Naive thymus-derived CD4-positive, alpha-beta T cell (primary cell): ENCODE results near the gene CSNK1A1. TPM values are rescaled to one million over a fixed set of nuclear protein-coding genes. Genes with fewer than 3 reads are reported as not detected.

Experiments used
- ATAC-seq: fragments of 150-1000 bp; cut with Tn5 transposase; 2 replicates; pipeline ENCODE4 v1.10.0; 2021; ENCODE audit warnings: mild to moderate bottlenecking, moderate library complexity
- CTCF ChIA-PET: fragments of 350-600 bp; sonication (Branson Sonifier 250); formaldehyde crosslinking; loops from one replicate; lab custom pipeline; 2021; ENCODE audit warnings: antibody characterized with exemption; lab: Charles Lee
- POLR2A ChIA-PET: fragments of 350-600 bp; sonication (Branson Sonifier 250); formaldehyde crosslinking; loops from one replicate; lab custom pipeline; 2021; ENCODE audit warnings: antibody characterized with exemption, inconsistent platforms; lab: Charles Lee
- DNase-seq, 9 donors: peaks; one replicate each; pipeline versions ENCODE4 v3.0.0 to v3.0.0-alpha.2; 2020 to 2022; ENCODE audit warnings: mixed read lengths in 1 of 9
- H3K27ac ChIP-seq: one replicate; pipeline ENCODE4 v1.7.0; 2013; ENCODE audit warnings: mild to moderate bottlenecking, low read depth, low read length, moderate library complexity
- H3K27me3 ChIP-seq, 2 donors: one replicate each; pipeline ENCODE4 v1.7.0; 2013; ENCODE audit warnings: low read length in 2 of 2, mild to moderate bottlenecking in 2 of 2, moderate library complexity in 2 of 2; ENCODE audit not compliant: control insufficient read depth in 2 of 2, insufficient read depth in 2 of 2
- H3K36me3 ChIP-seq, 3 experiments: 1 replicate in 2 of 3; 2 replicates in 1 of 3; pipeline ENCODE4 v1.7.0; 2013; ENCODE audit warnings: low read length in 3 of 3, mild to moderate bottlenecking in 3 of 3, moderate library complexity in 1 of 3; ENCODE audit not compliant: insufficient read depth in 3 of 3, control insufficient read depth in 2 of 3
- H3K4me1 ChIP-seq, 2 donors: one replicate each; pipeline ENCODE4 v1.7.0; 2013; ENCODE audit warnings: low read length in 2 of 2, mild to moderate bottlenecking in 2 of 2, moderate library complexity in 1 of 2; ENCODE audit not compliant: control insufficient read depth in 2 of 2, insufficient read depth in 2 of 2
- H3K4me3 ChIP-seq: 2 replicates; pipeline ENCODE4 v1.7.0; 2013; ENCODE audit warnings: mild to moderate bottlenecking, low read length
- H3K9me3 ChIP-seq, 3 experiments: 1 replicate in 2 of 3; 2 replicates in 1 of 3; pipeline ENCODE4 v1.7.0; 2013; ENCODE audit warnings: low read length in 3 of 3; ENCODE audit not compliant: control insufficient read depth in 2 of 3
- H3K27ac Mint-ChIP-seq, 9 donors: one replicate each; pipeline ENCODE4 v1.8.0; 2020 to 2022; ENCODE audit warnings: mixed read lengths in 9 of 9, mild to moderate bottlenecking in 8 of 9, moderate library complexity in 5 of 9, inconsistent platforms in 2 of 9
- H3K27me3 Mint-ChIP-seq, 5 donors: one replicate each; pipeline ENCODE4 v1.8.0; 2021 to 2022; ENCODE audit warnings: mixed read lengths in 5 of 5, mild to moderate bottlenecking in 1 of 5
- H3K36me3 Mint-ChIP-seq, 5 donors: one replicate each; pipeline ENCODE4 v1.8.0; 2020 to 2022; ENCODE audit warnings: mixed read lengths in 5 of 5, mild to moderate bottlenecking in 3 of 5, inconsistent platforms in 1 of 5
- H3K4me1 Mint-ChIP-seq, 7 donors: one replicate each; pipeline ENCODE4 v1.8.0; 2020 to 2022; ENCODE audit warnings: mixed read lengths in 7 of 7, mild to moderate bottlenecking in 3 of 7, inconsistent platforms in 1 of 7
- H3K4me3 Mint-ChIP-seq, 10 donors: one replicate each; pipeline ENCODE4 v1.8.0; 2020 to 2022; ENCODE audit warnings: mild to moderate bottlenecking in 10 of 10, mixed read lengths in 10 of 10, moderate library complexity in 6 of 10, inconsistent platforms in 2 of 10
- H3K9me3 Mint-ChIP-seq, 11 donors: one replicate each; pipeline ENCODE4 v1.8.0; 2020 to 2022; ENCODE audit warnings: mixed read lengths in 11 of 11, mild to moderate bottlenecking in 4 of 11, inconsistent platforms in 1 of 11, moderate library complexity in 1 of 11
- intact Hi-C, 2 donors: fragments of 100-400 bp; cut with micrococcal nuclease; formaldehyde crosslinking; loops; one replicate each; pipeline ENCODE4 v1.15.1; 2023
- polyA plus RNA-seq, 2 donors: library from polyadenylated mRNA; unstranded; fragments of 300-500 nt; fragmentation: Illumina TruSeq; gene quantifications; one replicate each; pipeline ENCODE4 v1.2.3, GENCODE V29; 2021
- total RNA-seq, 6 experiments: library from RNA in 5 of 6; stranded (reverse) in 5 of 6; gene quantifications; 1 replicate in 5 of 6; 2 replicates in 1 of 6; pipeline ENCODE4 v1.2.3 and lab custom pipeline; 2021 to 2026

CSNK1A1 gene
- total and polyA plus RNA-seq, 7 experiments from 2014 or later, result 146 to 217 (median 178) TPM

DNA sequence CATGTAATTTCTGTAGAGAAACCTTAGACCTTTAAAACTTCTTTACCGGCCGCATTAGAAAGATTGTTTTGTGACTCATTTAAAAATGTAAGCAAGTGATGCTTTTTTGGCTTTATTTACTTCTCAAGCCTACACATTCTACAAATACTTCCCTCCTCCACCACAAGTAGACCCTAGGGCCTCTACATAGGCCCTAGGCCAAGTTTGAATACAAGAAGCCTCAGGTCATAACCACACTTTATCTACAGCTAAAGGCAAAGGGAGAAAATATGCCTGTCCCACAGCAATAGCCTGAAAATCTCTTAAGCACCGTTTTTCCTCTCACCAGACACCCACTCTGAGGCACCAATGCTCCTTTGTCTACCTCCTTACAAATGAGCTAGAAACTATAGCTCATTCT lies 53.9 kb downstream of the CSNK1A1 start:
- CTCF ChIA-PET, result interaction anchor here (0.7 kb wide), 1 partner anchor 462 kb away, joined by 3 read pairs; no protein-coding TSS in a partner anchor
- DNase-seq, result no peak
- intact Hi-C loops, result loop anchor here (10.0 kb wide), 1 partner anchor 47 kb away; no protein-coding TSS in a partner anchor
- POLR2A ChIA-PET, result interaction anchor here (0.5 to 0.6 kb wide), 2 partner anchors 27 to 47 kb away, joined by 3 to 5 read pairs; no protein-coding TSS in a partner anchor
- Histone ChIP-seq H3K4me3 (no peak overlapping the region), H3K4me1 (no peaks in the 10 kb centered on the region), H3K36me3 (peaks cover 0 to 40% (median 14%) of the 10 kb centered on the region in 3 experiments), H3K9me3 (no peaks in the 10 kb centered on the region), H3K27ac (no peak overlapping the region), H3K27me3 (no peaks in the 10 kb centered on the region)
- peak overlapping the region in 7 of 9 donors; percentile 10 to 74 (median 32) for H3K27ac Mint-ChIP-seq
- H3K36me3 Mint-ChIP-seq, result peaks cover 14 to 33% (median 20%) of the 10 kb centered on the region in 5 donors
- no peak overlapping the region for H3K4me3 Mint-ChIP-seq
- no peaks in the 10 kb centered on the region for H3K27me3 Mint-ChIP-seq
- no peaks in the 10 kb centered on the region for H3K9me3 Mint-ChIP-seq
- H3K4me1 Mint-ChIP-seq, result peaks cover 0 to 3% (median 0%) of the 10 kb centered on the region in 7 donors
- ATAC-seq, result no peak

DNA sequence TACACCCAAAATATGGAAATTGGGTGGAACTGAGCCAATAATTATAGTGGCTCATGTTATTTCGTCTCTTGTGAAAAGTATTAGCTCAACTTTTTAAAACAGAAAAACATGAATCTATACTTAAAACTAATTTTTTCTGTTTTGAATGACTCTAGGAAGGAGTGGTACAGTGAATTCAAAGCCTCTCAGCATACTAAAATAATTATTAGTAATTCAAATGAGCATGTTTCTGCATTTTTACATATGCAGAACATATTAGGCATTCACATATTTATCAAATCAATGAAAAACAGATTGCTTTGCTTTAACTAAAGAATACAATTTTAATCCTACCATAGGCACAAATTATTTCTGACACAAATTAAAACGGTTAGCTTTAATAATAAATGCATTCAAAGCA lies 54.3 kb downstream of the CSNK1A1 start:
- Mint-ChIP-seq H3K36me3 (peaks cover 14 to 33% (median 20%) of the 10 kb centered on the region in 5 donors), H3K27me3 (no peaks in the 10 kb centered on the region), H3K9me3 (no peaks in the 10 kb centered on the region), H3K4me1 (peaks cover 0 to 3% (median 0%) of the 10 kb centered on the region in 7 donors), H3K27ac (peak overlapping the region in 2 of 9 donors; percentile 10 to 63), H3K4me3 (no peak overlapping the region)
- intact Hi-C loops, result loop anchor here (10.0 kb wide), 1 partner anchor 48 kb away; no protein-coding TSS in a partner anchor
- Histone ChIP-seq H3K4me3 (no peak overlapping the region), H3K36me3 (peaks cover 0 to 40% (median 14%) of the 10 kb centered on the region in 3 experiments), H3K27me3 (no peaks in the 10 kb centered on the region), H3K27ac (no peak overlapping the region), H3K4me1 (no peaks in the 10 kb centered on the region), H3K9me3 (no peaks in the 10 kb centered on the region)
- POLR2A ChIA-PET, result interaction anchor here (0.5 to 0.6 kb wide), 2 partner anchors 28 to 48 kb away, joined by 3 to 5 read pairs; no protein-coding TSS in a partner anchor
- CTCF ChIA-PET, result interaction anchor here (0.7 kb wide), 1 partner anchor 462 kb away, joined by 3 read pairs; no protein-coding TSS in a partner anchor
- ATAC-seq, result no peak
- DNase-seq, result no peak

DNA sequence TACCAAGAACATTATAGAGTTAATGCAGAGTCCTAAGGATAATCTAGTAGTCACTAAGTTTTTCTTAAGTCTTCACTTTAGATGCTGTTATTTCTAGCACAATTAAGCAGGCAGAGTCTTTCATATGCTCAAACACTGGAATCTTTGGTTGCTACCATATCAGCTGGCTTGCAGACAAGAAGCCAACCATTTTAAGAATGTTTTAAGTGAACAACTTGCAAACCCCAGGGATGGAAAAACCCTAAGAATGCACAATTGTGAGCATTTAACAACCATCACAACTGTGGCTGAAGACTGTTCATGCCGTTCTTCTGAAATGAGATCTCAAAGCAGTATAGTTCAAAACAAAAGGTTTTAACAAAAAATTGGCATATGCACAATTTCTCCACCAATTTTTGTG lies 55.1 kb downstream of the CSNK1A1 start:
- intact Hi-C loops, result loop anchor here (10.0 kb wide), 1 partner anchor 49 kb away; no protein-coding TSS in a partner anchor
- no peaks in the 10 kb centered on the region for H3K9me3 Mint-ChIP-seq
- no peaks in the 10 kb centered on the region for H3K27me3 ChIP-seq
- H3K4me3 ChIP-seq, result no peak overlapping the region
- H3K9me3 ChIP-seq, result no peaks in the 10 kb centered on the region
- peaks cover 0 to 3% (median 0%) of the 10 kb centered on the region in 7 donors for H3K4me1 Mint-ChIP-seq
- ChIA-PET CTCF (no interaction called here), POLR2A (no interaction called here)
- H3K36me3 Mint-ChIP-seq, result peaks cover 12 to 30% (median 17%) of the 10 kb centered on the region in 5 donors
- no peaks in the 10 kb centered on the region for H3K4me1 ChIP-seq
- H3K4me3 Mint-ChIP-seq, result no peak overlapping the region
- no peak for DNase-seq
- no peak overlapping the region for H3K27ac ChIP-seq
- no peak for ATAC-seq
- H3K27me3 Mint-ChIP-seq, result no peaks in the 10 kb centered on the region
- peak overlapping the region in 3 of 9 donors; percentile 15 to 69 (median 25) for H3K27ac Mint-ChIP-seq
- peaks cover 0 to 37% (median 14%) of the 10 kb centered on the region in 3 experiments for H3K36me3 ChIP-seq

DNA sequence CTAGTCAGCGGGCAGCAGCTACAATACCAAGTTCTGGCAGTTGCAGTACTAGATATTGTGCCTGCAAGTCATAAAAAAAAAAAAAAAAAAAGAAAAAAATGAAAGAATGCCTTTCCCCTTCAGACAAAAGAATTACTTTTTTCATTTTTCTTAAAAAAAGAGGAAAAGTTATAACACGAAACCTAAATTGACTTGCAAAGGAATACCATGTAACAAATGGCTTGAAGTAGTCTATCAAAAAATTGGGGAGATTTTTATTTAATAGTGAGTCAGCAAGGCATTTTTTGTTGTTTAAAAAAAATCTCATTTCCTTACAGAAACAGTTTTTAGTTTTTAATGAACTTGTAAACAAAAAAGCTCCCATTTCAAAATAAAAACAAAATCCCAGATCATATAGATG lies 55.6 kb downstream of the CSNK1A1 start:
- H3K36me3 Mint-ChIP-seq, result peaks cover 7 to 26% (median 18%) of the 10 kb centered on the region in 5 donors
- Histone ChIP-seq H3K4me3 (no peak overlapping the region), H3K4me1 (no peaks in the 10 kb centered on the region), H3K9me3 (no peaks in the 10 kb centered on the region), H3K27me3 (no peaks in the 10 kb centered on the region), H3K27ac (no peak overlapping the region), H3K36me3 (peaks cover 0 to 32% (median 14%) of the 10 kb centered on the region in 3 experiments)
- CTCF ChIA-PET, result no interaction called here
- H3K27ac Mint-ChIP-seq, result peak overlapping the region in 3 of 9 donors; percentile 15 to 69 (median 25)
- POLR2A ChIA-PET, result no interaction called here
- DNase-seq, result no peak
- H3K4me3 Mint-ChIP-seq, result no peak overlapping the region
- no peaks in the 10 kb centered on the region for H3K27me3 Mint-ChIP-seq
- no peaks in the 10 kb centered on the region for H3K9me3 Mint-ChIP-seq
- ATAC-seq, result no peak
- peaks cover 0 to 3% (median 0%) of the 10 kb centered on the region in 7 donors for H3K4me1 Mint-ChIP-seq
- intact Hi-C loops, result loop anchor here (10.0 kb wide), 1 partner anchor 49 kb away; no protein-coding TSS in a partner anchor

DNA sequence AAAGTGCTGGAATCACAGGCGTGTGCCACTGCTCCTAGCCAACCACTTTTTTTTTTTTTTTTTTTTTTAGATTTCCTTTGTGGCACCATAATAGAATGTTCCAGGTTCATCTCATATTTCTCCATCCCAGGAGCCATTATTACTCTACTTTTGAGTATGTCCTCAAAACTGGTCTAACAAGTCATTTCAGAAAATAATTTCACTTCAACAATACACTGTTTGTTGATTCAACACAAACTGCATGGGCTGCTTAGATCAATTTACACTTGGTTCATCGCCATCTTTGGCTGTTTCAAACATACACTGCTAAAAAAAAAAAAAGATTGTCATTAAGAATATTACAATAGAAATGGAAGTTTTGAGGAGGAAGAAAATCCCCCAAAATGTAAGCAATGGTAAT lies 57.9 kb downstream of the CSNK1A1 start:
- H3K27me3 ChIP-seq, result no peaks in the 10 kb centered on the region
- Mint-ChIP-seq H3K4me1 (peaks cover 0 to 21% (median 9%) of the 10 kb centered on the region in 7 donors), H3K36me3 (peaks cover 5 to 23% (median 16%) of the 10 kb centered on the region in 5 donors), H3K27me3 (no peaks in the 10 kb centered on the region), H3K4me3 (no peak overlapping the region), H3K9me3 (no peaks in the 10 kb centered on the region), H3K27ac (peak overlapping the region in 1 of 9 donors; percentile 25)
- DNase-seq (no peak), ATAC-seq (no peak)
- H3K36me3 ChIP-seq, result peaks cover 0 to 21% (median 6%) of the 10 kb centered on the region in 3 experiments
- no peaks in the 10 kb centered on the region for H3K4me1 ChIP-seq
- intact Hi-C loops, result loop anchor here (5.0 to 10.0 kb wide), 2 partner anchors 46 to 51 kb away; no protein-coding TSS in a partner anchor
- ChIA-PET CTCF (no interaction called here), POLR2A (no interaction called here)
- no peak overlapping the region for H3K4me3 ChIP-seq
- no peaks in the 10 kb centered on the region for H3K9me3 ChIP-seq
- H3K27ac ChIP-seq, result no peak overlapping the region

DNA sequence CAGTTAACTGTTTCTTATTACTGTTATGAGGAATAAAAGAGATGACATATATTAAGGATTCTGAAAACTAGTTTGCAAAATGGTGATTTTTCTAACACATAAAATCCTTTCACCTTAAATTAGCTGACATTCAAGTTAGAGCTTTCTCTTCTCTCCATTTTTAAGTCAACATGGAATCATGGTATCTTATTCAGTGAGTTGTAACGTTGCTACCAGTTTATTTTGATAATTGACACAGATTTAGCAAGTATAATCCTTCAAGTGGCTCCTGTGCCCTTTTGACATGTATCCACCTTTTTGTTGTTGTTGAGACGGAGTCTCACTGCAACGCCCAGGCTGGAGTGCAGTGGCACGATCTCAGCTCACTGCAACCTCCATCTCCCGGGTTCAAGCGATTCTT lies 58.5 kb downstream of the CSNK1A1 start:
- Mint-ChIP-seq H3K4me3 (no peak overlapping the region), H3K9me3 (no peaks in the 10 kb centered on the region), H3K36me3 (peaks cover 5 to 23% (median 16%) of the 10 kb centered on the region in 5 donors), H3K27me3 (no peaks in the 10 kb centered on the region), H3K27ac (peak overlapping the region in 1 of 9 donors; percentile 50), H3K4me1 (peaks cover 0 to 25% (median 9%) of the 10 kb centered on the region in 7 donors)
- ATAC-seq, result no peak
- no peak for DNase-seq
- intact Hi-C loops, result loop anchor here (5.0 to 10.0 kb wide), 2 partner anchors 45 to 52 kb away; no protein-coding TSS in a partner anchor
- Histone ChIP-seq H3K27me3 (no peaks in the 10 kb centered on the region), H3K9me3 (no peaks in the 10 kb centered on the region), H3K27ac (no peak overlapping the region), H3K4me1 (no peaks in the 10 kb centered on the region), H3K36me3 (peaks cover 0 to 21% (median 5%) of the 10 kb centered on the region in 3 experiments), H3K4me3 (no peak overlapping the region)
- ChIA-PET POLR2A (no interaction called here), CTCF (interaction anchor here (0.6 kb wide), 1 partner anchor 108 kb away, joined by 4 read pairs; no protein-coding TSS in a partner anchor)
